Peyer's patch (tissue), 4 donors: Measurements from ENCODE around the gene ZBTB16. TPM values are rescaled to one million over a fixed set of nuclear protein-coding genes. Genes with fewer than 3 reads are reported as not detected.

Experiments used
- DNase-seq, 3 donors: peaks; one replicate each; pipeline ENCODE4 v3.0.0-alpha.2; 2017 to 2019
- H3K27ac ChIP-seq, 4 donors: fragments of 200-600 bp; sonication (generic); one replicate each; pipeline ENCODE4 v1.5.1; 2016 to 2019
- H3K27me3 ChIP-seq, 2 donors: fragments of 200-600 bp; sonication (generic); one replicate each; pipeline ENCODE4 v1.5.1; 2019
- H3K36me3 ChIP-seq, 3 donors: fragments of 200-600 bp; sonication (generic); one replicate each; pipeline ENCODE4 v1.5.1; 2016 to 2019
- H3K4me1 ChIP-seq, 4 donors: fragments of 200-600 bp; sonication (generic); one replicate each; pipeline ENCODE4 v1.5.1; 2016 to 2019
- H3K4me3 ChIP-seq, 4 donors: fragments of 200-600 bp; sonication (generic); 1 replicate in 3 of 4; 2 replicates in 1 of 4; pipeline ENCODE4 v1.5.1; 2016 to 2019; ENCODE audit warnings: mild to moderate bottlenecking in 1 of 4
- H3K9me3 ChIP-seq, 4 donors: fragments of 200-600 bp; sonication (generic); one replicate each; pipeline ENCODE4 v1.5.1; 2016 to 2019; ENCODE audit warnings: mild to moderate bottlenecking in 1 of 4
- CTCF ChIP-seq, 6 experiments: fragments of 450-650 bp in 4 of 6; fragments of 200-600 bp in 2 of 6; sonication (generic) in 1 of 6; IDR thresholded peaks; one replicate each; pipeline ENCODE4 v1.5.1; 2017 to 2019; ENCODE audit warnings: antibody characterized with exemption in 6 of 6, mild to moderate bottlenecking in 3 of 6, moderate library complexity in 1 of 6
- POLR2A ChIP-seq, 2 donors: fragments of 450-650 bp; IDR thresholded peaks; one replicate each; pipeline ENCODE4 v1.5.1; 2017; ENCODE audit warnings: antibody characterized with exemption in 2 of 2, mild to moderate bottlenecking in 2 of 2, moderate library complexity in 2 of 2
- total RNA-seq, 4 donors: library from RNA; depleted of rRNA; stranded (reverse); fragments of >200 nt; gene quantifications; one replicate each; pipeline ENCODE4 v1.1.0, GENCODE V29; 2016

The ZBTB16 gene
- 100 to 1,000 TPM in 3 of 4 donors, 10 to 100 TPM in 1; 84.8 to 257 (median 155) TPM for total RNA-seq

DNA sequence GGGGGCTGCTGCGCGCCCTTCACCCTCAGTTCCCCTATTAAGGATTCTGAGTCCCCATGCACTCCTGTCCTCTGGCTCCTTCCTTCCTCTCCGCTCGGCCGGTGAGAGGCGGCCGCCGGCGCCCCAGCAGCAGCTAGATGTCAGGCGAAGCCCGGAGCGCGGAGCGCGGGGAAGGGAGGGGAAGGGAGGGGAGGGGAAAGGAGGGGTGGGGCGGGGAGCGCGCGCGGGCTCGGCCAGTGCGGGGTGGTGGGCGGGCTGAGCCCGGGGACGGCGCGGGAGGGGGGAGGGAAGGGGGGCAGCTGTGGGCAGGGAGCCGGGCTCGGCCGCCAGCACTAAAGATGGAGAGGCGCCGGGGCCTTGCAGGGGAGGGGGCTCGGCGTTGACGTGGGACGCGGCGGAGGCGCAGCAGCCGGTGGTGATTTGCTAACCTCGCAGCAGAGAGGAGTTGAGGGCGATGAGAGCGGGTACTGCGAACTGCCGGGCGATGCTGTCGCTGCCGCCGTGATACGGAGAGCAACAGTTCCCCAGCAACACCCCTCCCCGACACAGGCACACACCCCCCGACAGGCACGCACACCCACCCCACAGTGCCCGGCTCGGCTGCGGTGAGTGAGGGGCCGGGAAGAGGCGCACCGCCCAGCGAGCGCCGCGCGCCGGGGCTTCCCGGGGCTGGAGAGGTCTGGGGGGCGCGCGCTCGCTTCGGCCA, at the start of gene ZBTB16:
Gene ZBTB16 (plus strand): TSS at position 434 of the 706 bp plus-strand sequence. CDS start 3,590 bp downstream, outside the sequence.
- Histone ChIP-seq H3K4me3 (peak within 1 kb of the TSS; percentile 73 to 97 (median 88)), H3K4me1 (peaks cover 0 to 22% (median 3%) of the 10 kb centered on the region in 4 donors), H3K9me3 (no peaks in the 10 kb centered on the region), H3K27me3 (no peaks in the 10 kb centered on the region), H3K36me3 (peaks cover 0 to 15% (median 2%) of the 10 kb centered on the region in 3 donors), H3K27ac (peak within 1 kb of the TSS; percentile 84 to 95 (median 92))
- TF ChIP-seq CTCF (IDR thresholded peaks at IDR 0.05) (peak in 4 of 6 experiments; percentile 29 to 56 (median 48)), POLR2A (IDR thresholded peaks at IDR 0.05) (peak; percentile 57 to 83)
- peak; percentile 72 to 92 (median 91) for DNase-seq

DNA sequence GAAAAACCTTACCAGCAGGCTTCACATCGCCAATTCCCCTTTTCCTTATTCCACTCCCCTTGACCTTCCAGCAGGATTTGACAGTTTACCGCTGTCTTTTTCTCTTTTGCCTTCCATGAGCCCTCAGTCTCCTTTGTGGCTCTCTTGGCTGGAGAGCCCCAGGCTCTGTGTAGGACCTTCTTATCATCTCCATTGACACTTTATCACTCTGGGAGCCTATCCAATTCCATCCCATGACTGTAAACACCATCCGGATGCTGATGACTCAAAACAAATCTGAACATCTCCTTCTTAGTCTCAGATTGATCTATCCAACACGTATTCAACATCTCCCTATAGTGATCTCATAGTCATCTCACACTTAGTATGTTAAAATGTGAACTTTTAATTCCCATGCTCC, 48.6 kb upstream of the ZBTB16 start:
- no peaks in the 10 kb centered on the region for H3K4me1 ChIP-seq
- no peak for DNase-seq
- H3K9me3 ChIP-seq, result no peaks in the 10 kb centered on the region
- H3K36me3 ChIP-seq, result no peaks in the 10 kb centered on the region
- no peak for TF ChIP-seq POLR2A (IDR thresholded peaks at IDR 0.05)
- no peak overlapping the region for H3K27ac ChIP-seq
- no peak overlapping the region for H3K4me3 ChIP-seq
- no peaks in the 10 kb centered on the region for H3K27me3 ChIP-seq

DNA sequence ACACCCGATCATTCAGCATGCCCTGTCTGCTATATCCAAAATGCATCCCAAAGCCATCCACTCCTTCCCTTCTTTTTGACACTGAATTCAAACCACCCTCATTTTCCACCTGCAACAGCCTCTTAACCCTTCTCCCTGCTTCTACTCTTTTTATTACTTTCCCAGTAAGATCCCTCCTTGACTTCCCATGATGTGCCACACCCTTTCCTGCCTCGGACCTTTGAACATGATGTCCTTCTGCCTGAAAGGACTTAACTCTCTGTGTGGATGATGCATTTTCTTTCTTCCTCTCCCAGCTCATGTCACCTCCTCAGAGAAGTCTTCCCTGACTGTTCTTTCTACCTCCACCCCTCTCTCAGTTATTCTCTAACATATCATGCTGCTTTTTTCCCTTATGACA, 48.1 kb upstream of the ZBTB16 start:
- no peaks in the 10 kb centered on the region for H3K36me3 ChIP-seq
- H3K4me3 ChIP-seq, result no peak overlapping the region
- no peaks in the 10 kb centered on the region for H3K27me3 ChIP-seq
- H3K4me1 ChIP-seq, result no peaks in the 10 kb centered on the region
- no peak for DNase-seq
- no peaks in the 10 kb centered on the region for H3K9me3 ChIP-seq
- no peak for TF ChIP-seq CTCF (IDR thresholded peaks at IDR 0.05)
- TF ChIP-seq POLR2A (IDR thresholded peaks at IDR 0.05), result no peak
- no peak overlapping the region for H3K27ac ChIP-seq

DNA sequence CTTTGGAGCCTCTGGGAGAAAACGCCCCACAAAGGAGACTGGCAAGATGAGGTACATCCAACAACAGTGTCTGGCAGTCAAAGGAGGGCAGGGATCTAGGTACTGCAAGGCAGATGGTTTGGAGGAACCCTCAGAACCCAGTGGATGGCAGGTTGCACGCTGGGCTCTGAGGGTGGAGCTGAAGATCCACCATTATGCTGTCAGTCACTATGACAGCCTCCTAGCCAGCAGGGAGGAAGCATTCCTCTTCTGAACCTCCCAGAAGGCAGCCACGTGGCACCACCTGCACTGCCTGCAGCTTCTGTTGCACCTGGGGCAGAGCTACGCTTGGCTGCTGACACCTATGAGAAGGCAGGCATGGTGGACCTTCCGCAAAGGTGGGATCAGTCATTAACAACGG, 44.4 kb upstream of the ZBTB16 start:
- TF ChIP-seq CTCF (IDR thresholded peaks at IDR 0.05), result no peak
- TF ChIP-seq POLR2A (IDR thresholded peaks at IDR 0.05), result no peak
- Histone ChIP-seq H3K9me3 (no peaks in the 10 kb centered on the region), H3K27ac (no peak overlapping the region), H3K4me1 (no peaks in the 10 kb centered on the region), H3K36me3 (no peaks in the 10 kb centered on the region), H3K4me3 (no peak overlapping the region), H3K27me3 (no peaks in the 10 kb centered on the region)
- DNase-seq, result no peak

GRCh38 chr11:114016986-114017385, 42.5 kb upstream of the ZBTB16 start:
- TF ChIP-seq CTCF (IDR thresholded peaks at IDR 0.05), result no peak
- Histone ChIP-seq H3K27ac (no peak overlapping the region), H3K36me3 (no peaks in the 10 kb centered on the region), H3K27me3 (no peaks in the 10 kb centered on the region), H3K4me1 (no peaks in the 10 kb centered on the region), H3K9me3 (no peaks in the 10 kb centered on the region), H3K4me3 (no peak overlapping the region)
- DNase-seq, result no peak

- DNase-seq, result no peak
- H3K27ac ChIP-seq, result no peak overlapping the region
- TF ChIP-seq CTCF (IDR thresholded peaks at IDR 0.05), result no peak
- TF ChIP-seq POLR2A (IDR thresholded peaks at IDR 0.05), result no peak
- H3K36me3 ChIP-seq, result no peaks in the 10 kb centered on the region
- H3K27me3 ChIP-seq, result no peaks in the 10 kb centered on the region
- no peaks in the 10 kb centered on the region for H3K4me1 ChIP-seq
- H3K9me3 ChIP-seq, result no peaks in the 10 kb centered on the region
- no peak overlapping the region for H3K4me3 ChIP-seq
Measured at GRCh38 chr11:114017723-114018122, 41.8 kb upstream of the ZBTB16 start.
